GM18526 (cell line): ENCODE data around the gene SP5.

Source experiments
- POLR2A ChIP-seq: IDR thresholded peaks from 3 replicates; pipeline ENCODE4 v1.6.1; 2011; ENCODE audit not compliant: insufficient read length; ENCODE audit errors: extremely low read depth

SP5 gene

DNA sequence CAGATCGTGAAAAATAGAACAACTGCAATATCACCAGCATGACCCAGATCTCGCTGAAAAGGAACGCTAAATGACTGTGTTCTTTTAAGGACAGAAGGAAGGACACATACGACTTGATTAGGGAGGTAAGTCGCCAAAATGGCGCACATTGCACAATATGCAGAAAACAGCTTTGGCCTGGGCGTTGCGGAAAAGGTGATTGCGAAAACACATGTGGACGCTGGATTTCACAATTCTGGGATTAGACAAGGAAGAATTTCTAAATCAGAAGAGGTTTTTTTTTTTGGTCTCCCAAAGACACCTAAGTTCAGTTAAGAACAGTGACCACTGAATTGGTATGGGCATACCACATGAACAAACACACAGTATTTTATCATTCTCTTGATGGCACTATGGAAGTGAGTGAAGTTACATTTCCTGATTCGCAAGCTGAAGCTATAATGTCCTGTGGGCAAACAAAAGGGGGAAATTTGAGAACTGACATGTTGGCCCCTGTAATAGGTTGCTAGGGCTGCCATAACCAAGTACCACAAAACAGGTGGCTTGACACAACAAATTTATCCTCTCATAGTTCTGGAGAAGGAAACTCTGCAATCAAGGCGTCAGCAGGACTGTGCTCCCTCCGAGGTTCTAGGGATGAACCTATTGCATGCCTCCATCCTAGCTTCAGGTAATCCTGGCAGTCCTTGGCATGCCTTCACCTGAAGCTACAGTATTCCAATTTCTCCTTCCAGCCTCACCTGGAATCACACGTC is 29.3 kb downstream of the SP5 start:
- no peak for TF ChIP-seq POLR2A

GRCh38 chr2:170745305-170745704 is 30.2 kb downstream of the SP5 start:
- TF ChIP-seq POLR2A, result no peak

- TF ChIP-seq POLR2A, result no peak
Measured at GRCh38 chr2:170747921-170748320, 32.8 kb downstream of the SP5 start.

- no peak for TF ChIP-seq POLR2A
Measured at GRCh38 chr2:170761572-170761971, 46.4 kb downstream of the SP5 start.

DNA sequence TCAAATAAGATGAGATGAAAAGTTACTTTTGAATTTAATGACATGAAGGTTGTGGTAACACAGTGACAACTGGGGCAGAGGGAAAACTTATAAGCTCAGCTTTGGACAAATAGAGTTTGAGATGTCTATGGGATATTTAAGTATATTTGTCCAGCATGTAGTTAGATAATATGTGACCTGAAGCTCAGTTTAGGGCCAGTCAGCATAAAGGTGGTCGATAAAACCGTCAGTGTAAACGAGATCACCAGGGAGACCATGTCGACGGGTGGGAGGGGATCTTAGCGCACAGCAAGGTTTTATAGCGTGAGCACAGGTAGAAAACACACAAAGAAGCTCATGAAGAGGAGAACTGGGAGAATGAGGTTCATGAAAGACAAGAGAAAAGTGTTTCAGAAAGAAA is 47.6 kb downstream of the SP5 start:
- no peak for TF ChIP-seq POLR2A

DNA sequence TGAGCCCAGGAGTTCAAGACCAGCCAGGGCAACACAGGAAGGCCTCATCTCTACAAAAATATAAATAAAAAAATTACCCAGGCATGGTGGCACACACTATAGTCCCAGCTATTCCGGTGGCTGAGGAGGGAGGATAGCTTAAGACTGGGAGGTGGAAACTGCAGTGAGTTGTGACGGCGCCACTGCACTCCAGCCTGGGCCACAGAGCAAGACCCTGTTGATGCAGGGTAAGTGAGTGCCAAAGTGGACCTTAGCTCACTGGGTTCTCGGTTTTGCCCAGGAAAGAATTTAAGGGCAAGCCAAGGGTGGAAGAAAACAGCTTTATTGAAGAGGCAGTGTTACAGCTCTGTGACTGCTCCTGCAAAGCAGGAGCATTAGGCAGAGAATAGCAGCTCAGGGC is 48.1 kb downstream of the SP5 start:
- TF ChIP-seq POLR2A, result no peak

- TF ChIP-seq POLR2A, result no peak
Measured at GRCh38 chr2:170764880-170765261, 49.7 kb downstream of the SP5 start.

GRCh38 chr2:170766693-170767092 is 51.6 kb downstream of the SP5 start:
- no peak for TF ChIP-seq POLR2A
